HG03103 (cell line): ENCODE results near the gene HTR1D.

Experiments used
- ATAC-seq: cut with Tn5 transposase; IDR thresholded peaks from one replicate; pipeline ENCODE4 v1.9.1; 2021; ENCODE audit warnings: low read depth; ENCODE audit not compliant: unreplicated experiment

HTR1D gene

GRCh38 chr1:23156940-23157339, 60.4 kb downstream of the HTR1D start:
- ATAC-seq = no peak

GRCh38 chr1:23152966-23153684, 64.2 kb downstream of the HTR1D start:
- ATAC-seq = no peak

- no peak for ATAC-seq
These were observed 66.6 kb downstream of the HTR1D start for GRCh38 chr1:23150742-23151141.

- ATAC-seq = no peak
These were observed 67.2 kb downstream of the HTR1D start for GRCh38 chr1:23150125-23150524.

GRCh38 chr1:23149114-23149513, 68.2 kb downstream of the HTR1D start:
- no peak for ATAC-seq

GRCh38 chr1:23148084-23148483, 69.2 kb downstream of the HTR1D start:
- ATAC-seq = no peak
